RKO (cell line): ENCODE data around the gene ARL16.

Experiments
- DNase-seq: peaks from one replicate; pipeline ENCODE4 v3.0.0-alpha.2; 2016; ENCODE audit warnings: low spot score

The ARL16 gene

GRCh38 chr17:81683584-81684441 is at the start of gene ARL16, which contains the start of gene HGS:
Gene ARL16, minus strand, starts transcription at chr17:81683797. Its CDS starts 44 bp downstream, at chr17:81683753.
Gene HGS, plus strand, starts transcription at chr17:81684011. Its CDS starts 56 bp downstream, at chr17:81684067.
- peak; percentile 98 for DNase-seq

DNA sequence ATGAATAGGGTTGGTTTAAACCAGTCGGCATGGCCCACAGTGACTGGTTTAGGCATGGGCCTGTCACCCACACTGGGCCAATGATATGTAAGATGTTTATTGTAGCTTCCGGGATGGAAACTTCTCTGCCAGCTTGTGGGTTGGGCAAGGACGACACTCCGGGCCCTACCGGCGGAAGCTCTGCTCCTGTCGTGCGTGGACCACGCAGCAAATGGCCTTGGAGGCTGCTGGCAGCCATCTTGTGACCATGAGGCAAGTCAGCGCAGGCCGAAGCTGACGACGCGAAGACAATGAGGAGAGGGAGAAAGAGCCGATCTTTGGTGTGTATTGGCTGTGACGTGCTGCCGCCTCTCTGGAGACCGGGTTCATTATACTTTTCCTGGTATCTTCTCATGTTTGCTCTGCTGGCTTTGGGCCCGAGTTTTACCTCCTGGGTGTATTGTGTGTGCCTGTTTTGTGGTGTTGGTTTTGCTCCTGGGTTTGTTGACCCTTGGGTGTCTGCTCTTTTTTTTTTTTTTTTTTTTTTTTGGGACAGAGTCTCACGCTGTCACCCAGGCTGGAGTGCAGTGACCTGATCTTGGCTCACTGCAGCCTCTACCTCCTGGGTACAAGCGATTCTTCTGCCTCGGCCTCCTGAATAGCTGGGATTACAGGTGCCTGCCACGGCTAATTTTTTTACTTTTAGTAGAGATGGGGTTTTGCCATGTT is 43.9 kb upstream of the ARL16 start:
- DNase-seq, result no peak

DNA sequence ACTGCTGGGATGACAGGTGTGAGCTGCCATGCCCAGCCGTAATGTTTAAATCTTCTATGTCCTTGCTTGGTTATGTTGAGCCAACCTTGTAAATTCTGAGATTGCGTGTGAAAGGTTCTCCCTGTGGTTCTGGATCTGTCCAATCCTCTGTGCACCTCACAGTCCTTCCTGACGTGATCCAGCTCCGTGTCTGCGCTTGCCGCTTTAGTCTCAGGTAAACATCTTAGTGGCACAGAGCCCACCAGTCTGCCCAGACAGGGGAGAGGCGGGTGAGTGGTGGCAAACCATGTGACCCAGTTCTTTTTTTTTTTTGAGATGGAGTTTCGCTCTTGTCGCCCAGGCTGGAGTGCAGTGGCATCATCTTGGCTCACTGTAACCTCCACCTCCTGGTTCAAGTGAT is 42.4 kb upstream of the ARL16 start:
- no peak for DNase-seq

GRCh38 chr17:81725439-81725838 is 41.8 kb upstream of the ARL16 start:
- no peak for DNase-seq

DNA sequence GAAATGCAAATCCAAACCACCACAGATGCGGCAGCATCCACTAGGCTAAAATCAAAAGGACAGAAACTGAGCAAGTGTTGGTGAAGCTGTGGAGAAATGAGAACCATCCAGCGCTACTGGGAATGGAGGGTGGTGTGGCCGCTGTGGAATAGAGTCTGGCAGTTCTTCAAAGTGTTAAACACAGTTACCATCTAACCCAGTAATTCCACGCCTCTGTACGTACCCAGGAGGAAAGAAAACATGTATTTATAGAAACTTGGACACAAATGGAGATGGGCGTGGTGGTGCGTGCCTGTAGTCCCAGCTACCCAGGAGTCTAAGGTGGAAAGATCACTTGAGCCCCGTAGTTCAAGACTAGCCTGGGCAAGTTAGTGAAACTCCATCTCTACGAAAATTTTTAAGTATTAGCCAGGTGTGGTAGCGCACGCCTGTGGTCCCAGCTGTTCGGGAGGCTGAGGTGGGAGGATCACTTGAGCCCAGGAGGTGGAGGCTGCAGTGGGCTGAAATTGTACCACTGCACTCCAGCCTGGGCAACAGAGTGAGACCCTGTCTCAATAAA is 40.1 kb upstream of the ARL16 start:
- DNase-seq, result no peak

GRCh38 chr17:81722184-81723120 is 38.9 kb upstream of the ARL16 start:
- peak; percentile 66 for DNase-seq

- DNase-seq, result no peak
These were observed 36.9 kb upstream of the ARL16 start for GRCh38 chr17:81720267-81721071.

DNA sequence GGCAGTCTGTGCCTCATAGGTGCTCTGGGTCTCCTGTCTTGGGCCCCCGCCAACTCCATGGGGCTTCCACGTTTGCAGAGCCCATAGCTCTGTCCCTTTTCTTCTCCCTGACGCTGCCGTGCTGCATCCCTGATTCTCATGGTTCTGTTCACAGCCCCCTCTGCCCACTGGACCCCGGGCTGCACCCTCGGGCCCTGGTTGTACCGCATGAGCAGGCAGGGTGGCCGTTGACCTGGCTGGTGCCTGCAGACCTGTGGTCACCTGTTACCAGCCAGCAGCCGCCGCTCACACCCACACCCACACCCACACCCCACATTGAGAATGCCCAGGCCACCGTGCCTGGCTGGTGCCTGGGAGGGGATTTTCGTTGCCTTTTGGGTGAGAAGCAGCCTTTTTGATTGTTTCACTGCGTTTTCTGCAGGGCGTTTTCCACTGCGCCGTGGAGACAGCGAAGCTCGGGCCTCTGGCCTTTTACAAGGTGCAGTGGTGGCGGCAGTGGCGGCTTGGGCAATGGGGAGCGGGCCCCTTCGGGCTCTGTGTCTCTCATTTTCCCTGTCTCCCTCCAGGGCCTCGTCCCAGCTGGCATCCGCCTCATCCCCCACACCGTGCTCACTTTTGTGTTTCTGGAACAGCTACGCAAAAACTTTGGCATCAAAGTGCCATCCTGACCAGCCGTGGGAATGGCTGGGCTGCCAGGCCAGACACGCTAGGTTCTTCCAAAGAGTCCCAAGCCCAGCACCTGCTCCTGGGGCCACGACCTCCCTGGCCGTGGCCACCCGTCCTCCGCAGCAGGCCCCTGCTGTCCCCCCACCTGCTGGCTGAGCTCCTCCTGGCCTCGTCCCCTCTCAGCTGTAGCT is 36.0 kb upstream of the ARL16 start:
- DNase-seq, result no peak

DNA sequence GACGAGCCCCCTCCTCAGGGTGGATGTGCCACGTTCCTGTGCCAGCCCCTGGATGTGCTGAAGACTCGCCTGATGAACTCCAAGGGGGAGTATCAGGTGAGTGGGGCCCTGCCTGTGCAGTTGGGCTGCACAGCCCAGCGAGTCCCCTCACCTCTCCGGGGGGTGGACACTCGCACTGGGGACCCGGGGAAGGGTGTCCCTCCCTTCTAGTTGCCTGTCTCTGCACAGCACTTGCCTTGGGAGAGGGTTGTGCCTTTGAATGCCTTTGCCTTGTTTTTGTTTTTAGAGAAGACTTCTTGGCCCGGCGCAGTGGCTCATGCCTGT is 34.1 kb upstream of the ARL16 start:
- no peak for DNase-seq

GRCh38 chr17:81717049-81717765 is 33.6 kb upstream of the ARL16 start:
- DNase-seq, result no peak

DNA sequence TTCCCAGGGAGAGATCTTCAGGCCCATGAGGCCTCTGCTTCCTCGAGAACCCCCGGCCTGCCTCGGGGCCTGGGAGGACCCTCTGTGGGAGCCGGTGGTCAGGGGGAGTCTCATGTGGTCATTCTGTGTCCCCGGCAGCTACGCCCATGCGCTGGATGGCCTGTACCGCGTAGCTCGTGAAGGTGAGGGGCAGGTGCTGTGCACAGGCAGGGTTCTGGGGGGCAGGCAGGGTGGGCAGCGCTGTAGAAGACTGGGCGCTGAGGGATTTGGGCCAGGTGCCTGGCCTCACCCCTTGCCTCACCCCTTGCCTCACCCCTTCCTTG is 33.0 kb upstream of the ARL16 start:
- no peak for DNase-seq

DNA sequence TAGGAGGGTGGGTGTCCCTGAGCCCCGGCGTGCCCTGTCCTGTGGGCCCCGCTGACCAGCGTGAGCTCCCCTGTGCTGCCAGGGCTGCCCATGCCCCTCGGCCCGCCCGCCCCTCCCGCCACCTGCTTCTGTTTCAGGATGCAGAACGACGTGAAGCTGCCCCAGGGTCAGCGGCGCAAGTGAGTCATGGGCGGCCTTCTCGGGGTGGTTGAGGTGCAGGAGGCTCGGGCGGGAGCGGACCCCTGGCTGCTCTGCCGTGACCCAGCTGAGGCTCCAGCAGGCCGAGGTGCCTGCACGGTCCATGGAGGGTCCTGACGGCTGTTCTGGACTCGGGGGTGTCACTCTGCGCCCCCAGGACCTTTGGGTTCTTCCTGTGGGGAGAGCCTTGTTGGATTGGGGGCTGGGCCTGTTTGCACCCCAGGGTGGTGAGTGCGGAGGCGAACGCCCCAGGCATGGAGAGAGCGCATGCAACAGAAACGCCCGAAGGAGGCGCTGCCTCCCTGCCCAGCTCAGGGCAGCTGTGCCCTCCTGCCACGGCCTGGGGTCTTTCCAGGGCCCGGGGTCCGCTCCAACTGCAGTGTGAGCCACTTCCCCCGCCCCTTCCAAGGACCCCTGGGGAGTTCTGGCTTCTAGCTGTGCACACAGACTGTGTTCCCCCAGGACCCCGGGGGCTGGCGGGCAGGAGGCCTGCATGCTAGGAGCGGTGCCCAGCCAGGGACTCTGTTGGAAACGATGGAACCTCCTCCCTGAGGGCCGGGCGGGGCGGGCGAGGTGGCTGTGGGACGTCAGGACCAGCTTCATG is 32.5 kb upstream of the ARL16 start:
- no peak for DNase-seq

GRCh38 chr17:81715107-81715871 is 31.7 kb upstream of the ARL16 start:
- DNase-seq, result no peak

GRCh38 chr17:81714412-81715106 is 31.0 kb upstream of the ARL16 start:
- no peak for DNase-seq

DNA sequence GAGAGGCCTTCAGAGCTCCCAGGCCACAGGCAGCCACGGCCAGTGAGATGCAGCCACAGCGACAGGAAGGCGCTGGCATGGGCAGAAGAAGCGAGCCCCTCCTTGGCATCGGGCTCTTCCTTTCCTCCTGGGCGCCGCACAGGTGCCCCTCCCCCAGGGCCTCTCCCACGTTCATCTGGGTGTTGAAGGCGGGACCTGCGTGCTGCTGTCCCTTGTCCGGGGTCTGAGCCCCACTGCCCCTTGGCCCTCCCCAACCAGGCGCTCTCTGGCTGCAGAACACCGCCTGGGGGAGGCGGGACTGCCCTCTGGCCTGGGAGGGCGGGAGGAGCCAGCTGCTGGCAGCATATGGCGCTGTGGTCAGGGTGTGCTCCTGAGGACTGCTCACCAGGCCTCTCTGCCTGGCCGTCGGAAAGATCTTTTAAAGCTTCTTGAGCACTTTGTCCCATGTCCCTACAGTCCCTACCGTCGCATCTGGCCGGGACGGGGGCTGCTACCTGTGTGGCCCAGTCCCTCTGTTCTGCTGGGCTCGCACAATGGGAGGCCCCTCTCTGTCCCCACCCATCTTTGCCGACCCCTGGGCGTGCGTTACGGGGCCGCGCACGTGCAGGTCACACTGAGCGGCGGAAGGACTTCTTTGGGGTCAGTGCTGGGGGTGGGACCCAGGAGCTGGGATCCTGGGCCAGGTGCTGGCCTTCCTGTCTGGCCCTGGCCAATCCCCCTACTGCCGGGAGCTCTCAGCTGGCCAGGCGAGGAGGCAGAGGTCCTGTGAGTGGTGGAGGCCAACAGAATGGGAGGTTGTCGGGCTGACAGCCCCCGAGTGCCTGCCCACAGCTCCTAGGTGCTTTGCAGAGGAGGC is 30.2 kb upstream of the ARL16 start:
- DNase-seq, result peak; percentile 69

GRCh38 chr17:81713004-81713555 is 29.5 kb upstream of the ARL16 start:
- peak; percentile 41 for DNase-seq
